Coronary artery (tissue), 2 donors: Measurements from ENCODE around the gene CBFA2T2.
"Not testable (repeated sequence)": the region's sequence is repeated elsewhere in the genome, so short reads cannot be mapped to it uniquely, and the experiment has no call there.

Experiments
- DNase-seq: peaks from one replicate; pipeline ENCODE4 v3.0.0-alpha.2; 2017; ENCODE audit warnings: low spot score
- H3K27ac ChIP-seq, 2 donors: fragments of 200-600 bp; sonication (generic); one replicate each; pipeline ENCODE4 v1.5.1; 2016 to 2019
- H3K4me3 ChIP-seq: fragments of 200-600 bp; sonication (generic); 2 replicates; pipeline ENCODE4 v1.5.1; 2016; ENCODE audit warnings: mild to moderate bottlenecking, moderate library complexity
- CTCF ChIP-seq: fragments of 200-600 bp; sonication (generic); IDR thresholded peaks from one replicate; pipeline ENCODE4 v1.5.1; 2019; ENCODE audit warnings: antibody characterized with exemption

Gene CBFA2T2

GRCh38 chr20:33570743-33571142, 80.8 kb downstream of the CBFA2T2 start:
- H3K4me3 ChIP-seq = no peak overlapping the region
- no peak for DNase-seq
- TF ChIP-seq CTCF = no peak
- peak overlapping the region in 1 of 2 donors; percentile 18 for H3K27ac ChIP-seq

GRCh38 chr20:33573268-33573667, 83.4 kb downstream of the CBFA2T2 start:
- H3K4me3 ChIP-seq, DNase-seq, H3K27ac ChIP-seq: not testable (repeated sequence)

DNA sequence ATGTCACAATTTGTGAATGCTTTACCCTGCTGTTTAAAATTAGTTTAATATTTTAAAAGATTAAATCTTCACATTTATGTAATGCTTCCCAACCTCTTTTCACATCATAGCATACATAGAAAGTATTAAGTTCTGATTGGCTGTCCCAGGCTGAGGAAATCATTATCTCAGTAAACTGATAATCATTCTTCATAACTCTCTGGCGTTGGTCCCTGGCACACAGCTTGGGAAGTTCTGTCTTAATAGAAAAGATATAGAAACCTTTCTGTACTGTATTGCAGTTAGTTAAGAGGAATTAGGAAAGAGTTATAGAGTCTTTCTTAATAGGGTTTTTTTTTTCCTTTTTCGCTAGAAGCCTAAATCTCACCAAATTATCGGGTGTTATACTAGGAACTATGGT, 85.4 kb downstream of the CBFA2T2 start:
- no peak for DNase-seq
- no peak overlapping the region for H3K27ac ChIP-seq
- no peak overlapping the region for H3K4me3 ChIP-seq
- no peak for TF ChIP-seq CTCF

GRCh38 chr20:33576432-33577125, 86.7 kb downstream of the CBFA2T2 start:
- no peak overlapping the region for H3K27ac ChIP-seq
- no peak for TF ChIP-seq CTCF
- no peak for DNase-seq
- no peak overlapping the region for H3K4me3 ChIP-seq

- TF ChIP-seq CTCF = no peak
- H3K27ac ChIP-seq = no peak overlapping the region
- H3K4me3 ChIP-seq = no peak overlapping the region
- DNase-seq = no peak
Measured at GRCh38 chr20:33578510-33578909, 88.6 kb downstream of the CBFA2T2 start.

DNA sequence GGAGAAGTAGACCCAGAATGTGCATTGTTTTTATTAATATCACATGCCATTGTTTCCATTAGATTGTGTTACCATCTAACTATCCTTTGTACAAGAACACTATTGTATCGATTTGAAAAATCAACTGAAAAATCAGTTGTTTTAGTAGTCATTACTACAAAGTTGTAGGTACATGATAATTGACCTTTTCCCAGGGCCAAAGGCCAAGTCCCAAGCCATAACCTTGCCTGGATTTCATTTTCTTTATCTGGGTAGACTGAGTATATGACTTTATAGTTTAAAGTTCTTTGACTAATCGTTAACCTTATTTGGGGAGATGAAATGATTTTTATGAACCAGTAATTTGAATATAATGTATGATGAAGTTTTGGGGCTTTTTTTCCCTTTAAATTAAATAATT, 93.2 kb downstream of the CBFA2T2 start:
- H3K4me3 ChIP-seq = no peak overlapping the region
- DNase-seq = no peak
- TF ChIP-seq CTCF = no peak
- H3K27ac ChIP-seq = no peak overlapping the region

DNA sequence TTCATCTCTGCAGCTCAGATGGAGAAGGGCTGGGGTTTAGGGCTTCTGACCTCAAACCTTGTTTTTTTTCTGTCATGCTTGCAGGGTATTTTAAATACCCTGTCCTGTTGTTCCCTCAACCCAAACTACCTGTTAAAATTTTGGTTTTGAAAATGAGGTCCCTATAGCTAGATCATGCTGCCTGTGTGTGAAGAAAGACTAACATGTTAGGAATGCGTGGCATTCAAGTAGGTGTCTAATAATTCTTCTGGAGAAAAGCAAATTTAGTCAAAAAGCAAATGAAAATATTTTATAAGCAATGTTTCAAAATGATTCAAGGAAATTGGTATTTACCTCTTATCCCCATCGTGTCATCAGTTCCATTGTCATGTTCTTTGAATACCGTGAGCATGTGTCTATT, 95.1 kb downstream of the CBFA2T2 start:
- H3K4me3 ChIP-seq = no peak overlapping the region
- TF ChIP-seq CTCF = no peak
- DNase-seq = no peak

More for the DNA sequence above, 95.1 kb downstream of the CBFA2T2 start:
- H3K27ac ChIP-seq = no peak overlapping the region
